HG03378 (cell line): ENCODE results near the gene LBH.
"Not testable (repeated sequence)": the region's sequence is repeated elsewhere in the genome, so short reads cannot be mapped to it uniquely, and the experiment has no call there.

Source experiments
- ATAC-seq: cut with Tn5 transposase; IDR thresholded peaks from one replicate; pipeline ENCODE4 v1.9.1; 2021; ENCODE audit warnings: mild to moderate bottlenecking, moderate library complexity; ENCODE audit not compliant: unreplicated experiment

Gene LBH

DNA sequence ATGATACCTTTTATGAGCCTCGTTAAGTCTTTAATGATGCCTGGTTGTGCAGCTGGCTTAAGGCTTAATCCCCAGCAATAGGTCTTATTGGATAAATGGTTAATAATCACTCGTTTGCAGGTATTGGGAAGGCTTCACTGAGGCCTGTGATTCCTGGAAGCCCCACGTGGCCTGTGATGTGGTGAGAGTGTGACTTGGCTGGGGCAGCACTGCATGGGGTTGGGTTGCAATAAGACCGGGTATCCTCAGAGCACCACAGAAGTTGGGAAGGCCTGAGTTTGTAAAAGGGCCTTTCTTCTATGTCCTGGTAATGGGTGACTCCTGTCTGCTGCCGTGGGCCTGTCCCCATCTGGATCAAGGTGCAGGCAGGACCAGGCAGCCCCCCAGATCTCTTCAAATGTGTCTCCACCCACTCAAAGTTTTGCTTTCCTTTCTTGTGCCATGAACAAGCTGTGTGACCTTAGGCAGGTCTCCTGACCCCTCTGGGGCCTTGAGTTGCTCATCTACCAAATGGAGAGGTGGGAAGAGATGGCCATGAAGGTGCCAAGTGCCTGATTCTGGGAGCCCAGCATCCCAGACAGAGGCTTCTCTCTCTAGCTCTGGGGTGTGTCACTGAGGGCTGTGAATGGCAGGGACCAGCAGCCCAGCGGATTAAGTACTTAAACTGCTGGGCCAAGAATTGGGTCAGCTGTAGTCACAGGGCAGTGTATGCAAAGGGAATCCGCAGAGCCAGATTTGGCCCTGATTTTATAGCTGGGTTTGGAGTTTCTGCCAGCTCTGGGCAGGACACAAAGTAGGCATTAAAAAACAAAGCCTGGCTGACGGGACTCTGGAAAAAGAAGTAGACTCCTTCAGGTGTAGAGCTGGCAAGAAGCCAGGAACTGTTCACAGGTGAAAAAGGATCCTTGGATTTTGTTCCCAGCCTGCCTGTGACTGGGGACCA lies 24.4 kb downstream of the LBH start:
- no peak for ATAC-seq

DNA sequence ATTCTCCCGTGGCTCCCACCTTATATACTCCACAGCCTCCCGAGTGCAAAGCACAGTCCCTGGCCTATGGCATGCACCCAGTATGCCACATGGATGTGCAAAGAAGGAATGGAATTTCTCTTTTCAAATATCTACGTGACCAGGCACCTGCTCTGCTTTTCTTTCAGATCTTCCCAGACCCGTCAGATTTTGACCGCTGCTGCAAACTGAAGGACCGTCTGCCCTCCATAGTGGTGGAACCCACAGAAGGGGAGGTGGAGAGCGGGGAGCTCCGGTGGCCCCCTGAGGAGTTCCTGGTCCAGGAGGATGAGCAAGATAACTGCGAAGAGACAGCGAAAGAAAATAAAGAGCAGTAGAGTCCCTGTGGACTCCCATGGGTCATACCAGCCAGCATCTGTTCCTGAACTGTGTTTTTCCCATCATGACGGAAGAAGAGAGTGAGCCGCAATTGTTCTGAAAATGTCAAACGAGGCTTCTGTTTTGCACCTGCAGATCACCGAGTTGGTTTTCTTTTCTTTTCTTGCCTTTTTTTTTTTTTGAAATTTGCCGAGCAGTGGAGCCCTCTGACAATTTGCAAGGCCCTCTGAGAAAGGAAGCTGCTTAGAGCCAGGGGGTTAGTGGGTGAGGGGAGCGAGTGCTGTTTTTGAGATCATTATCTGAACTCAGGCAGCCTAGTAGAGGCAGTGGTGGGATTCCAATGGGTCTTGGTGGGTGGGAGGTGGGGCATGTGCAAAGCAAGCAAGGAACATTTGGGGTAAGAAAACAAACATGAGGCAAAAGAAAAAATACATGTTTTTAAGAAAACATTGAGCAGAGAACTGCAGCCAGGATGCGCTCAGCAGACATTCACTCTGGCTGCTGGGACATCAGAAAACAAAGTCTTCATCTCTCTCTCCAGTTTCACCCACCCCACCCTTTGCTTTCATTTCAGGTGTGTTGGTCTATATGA lies 26.2 kb downstream of the LBH start:
- ATAC-seq = no peak

DNA sequence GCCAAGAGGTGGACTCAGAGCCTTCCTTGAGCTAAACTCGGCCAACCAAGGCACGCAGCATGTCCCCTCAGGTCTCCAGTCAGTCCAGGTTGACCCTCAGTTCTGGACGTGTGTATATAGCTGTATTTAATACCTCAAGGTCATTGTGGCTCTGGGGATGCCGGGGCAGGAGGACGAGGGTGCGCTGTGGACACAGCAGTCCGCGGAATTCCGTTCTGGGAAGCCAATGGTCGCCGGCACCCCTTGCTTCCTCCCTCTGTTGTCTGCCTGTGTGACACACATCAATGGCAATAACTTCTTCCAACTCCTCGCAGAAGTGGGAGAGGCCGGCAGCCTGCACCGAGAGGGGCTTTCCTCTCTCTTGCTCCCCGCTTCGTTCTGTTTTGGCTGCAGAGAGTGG lies 27.7 kb downstream of the LBH start:
- no peak for ATAC-seq

DNA sequence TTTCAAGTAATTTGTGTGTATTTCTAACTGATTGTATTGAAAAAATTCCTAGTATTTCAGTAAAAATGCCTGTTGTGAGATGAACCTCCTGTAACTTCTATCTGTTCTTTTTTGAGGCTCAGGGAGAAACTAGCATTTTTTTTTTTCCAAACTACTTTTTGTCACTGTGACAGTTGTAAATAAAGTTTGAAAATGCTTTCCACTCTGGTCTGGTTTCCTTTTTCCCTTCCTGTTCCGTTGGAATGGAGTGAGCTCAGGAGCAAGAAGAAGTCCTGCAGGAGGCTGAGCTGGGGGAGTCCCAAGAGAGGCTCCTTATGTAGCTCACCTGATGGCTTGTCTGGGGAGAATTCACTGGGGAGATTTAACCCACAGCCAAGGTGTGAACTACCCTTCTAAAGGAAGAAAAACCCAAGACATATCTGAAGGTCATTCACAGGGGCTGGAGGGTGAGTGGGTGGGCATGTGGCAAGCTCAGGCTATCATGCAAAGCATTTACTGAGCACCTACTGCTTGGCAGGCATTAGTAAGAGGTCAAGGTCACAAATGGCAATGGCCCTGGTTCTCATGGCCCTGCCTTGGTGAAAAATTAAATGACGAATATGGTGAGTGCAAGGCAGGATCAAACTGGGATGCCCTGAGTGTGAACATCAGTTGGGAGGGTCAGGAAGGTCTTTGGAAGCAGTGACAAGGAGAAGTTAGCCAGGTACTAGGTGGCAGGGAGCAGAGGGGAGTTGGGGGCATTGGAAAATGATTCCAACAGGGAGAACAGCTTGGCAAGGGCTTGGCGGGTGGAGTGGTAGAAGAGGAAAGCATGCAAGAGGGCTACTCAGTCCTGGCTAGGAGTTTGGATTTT lies 28.7 kb downstream of the LBH start:
- ATAC-seq = no peak

DNA sequence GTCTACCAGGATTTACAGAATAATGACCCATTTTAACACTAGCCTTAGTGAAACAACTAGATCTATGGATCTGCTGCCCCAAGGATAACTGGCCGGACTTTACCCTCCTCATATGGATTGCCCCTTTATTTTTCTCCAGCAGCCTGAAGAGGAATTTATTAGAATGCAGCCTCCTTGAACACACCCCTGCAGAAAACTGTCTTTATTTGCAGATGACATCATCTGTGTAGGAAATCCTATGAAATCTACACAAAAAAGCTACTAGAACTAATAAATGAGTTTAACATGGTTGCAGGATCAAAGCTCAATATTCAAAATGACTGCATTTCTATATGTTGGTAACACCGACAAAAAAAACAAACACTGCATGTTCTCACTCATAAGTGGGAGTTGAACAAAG lies 29.6 kb downstream of the LBH start:
- no peak for ATAC-seq

DNA sequence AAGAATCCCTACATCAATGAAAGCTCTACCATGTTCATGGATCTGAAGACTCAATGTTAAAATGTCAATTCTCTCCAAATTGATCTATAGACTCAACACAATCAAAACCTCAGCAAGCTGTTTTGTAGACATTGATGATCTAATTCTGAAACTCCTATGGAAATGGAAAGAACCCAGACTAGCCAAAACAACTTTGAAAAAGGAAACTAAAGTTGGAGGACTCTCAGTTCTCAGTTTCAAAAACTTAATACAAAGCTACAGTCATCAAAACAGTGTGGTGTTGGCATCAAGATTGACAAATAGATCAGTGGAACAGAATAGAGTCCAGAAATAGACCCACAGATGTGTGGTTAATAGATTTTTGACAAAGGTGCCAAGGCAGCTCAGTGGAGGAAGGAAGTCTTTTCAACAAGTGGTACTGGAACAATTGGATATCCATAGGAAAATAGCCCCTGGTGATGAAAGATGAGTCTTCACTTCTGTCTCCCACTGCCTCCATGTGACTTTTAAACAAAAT lies 30.4 kb downstream of the LBH start:
- no peak for ATAC-seq

DNA sequence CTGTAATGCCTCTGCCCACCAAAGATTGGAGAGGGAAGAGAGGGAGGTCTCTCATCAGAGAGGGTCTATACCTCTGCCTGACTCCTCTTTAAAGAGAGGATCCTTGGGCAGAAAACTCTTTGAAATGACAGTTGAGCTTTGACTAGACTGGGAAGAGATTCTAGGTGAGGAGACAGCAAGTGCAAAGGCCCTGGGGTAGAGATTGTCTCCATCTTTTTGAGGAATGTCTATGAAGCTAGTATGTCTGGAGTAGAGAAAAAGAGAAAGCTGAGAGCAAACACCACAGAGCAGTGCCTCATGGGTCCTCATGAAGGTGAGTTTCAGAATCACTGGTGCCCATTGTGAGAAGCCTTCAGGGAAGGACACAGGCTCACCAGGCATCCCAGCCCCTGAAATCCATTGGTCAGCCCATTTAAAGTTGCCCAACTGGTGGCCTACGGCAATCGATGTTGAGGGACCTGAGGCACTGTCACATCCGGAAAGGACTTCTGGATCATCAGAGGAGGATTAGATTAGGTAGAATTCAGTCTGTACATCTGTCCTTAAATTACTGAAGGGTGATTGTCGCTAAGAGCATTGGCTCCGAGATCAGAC lies 31.5 kb downstream of the LBH start:
- no peak for ATAC-seq

DNA sequence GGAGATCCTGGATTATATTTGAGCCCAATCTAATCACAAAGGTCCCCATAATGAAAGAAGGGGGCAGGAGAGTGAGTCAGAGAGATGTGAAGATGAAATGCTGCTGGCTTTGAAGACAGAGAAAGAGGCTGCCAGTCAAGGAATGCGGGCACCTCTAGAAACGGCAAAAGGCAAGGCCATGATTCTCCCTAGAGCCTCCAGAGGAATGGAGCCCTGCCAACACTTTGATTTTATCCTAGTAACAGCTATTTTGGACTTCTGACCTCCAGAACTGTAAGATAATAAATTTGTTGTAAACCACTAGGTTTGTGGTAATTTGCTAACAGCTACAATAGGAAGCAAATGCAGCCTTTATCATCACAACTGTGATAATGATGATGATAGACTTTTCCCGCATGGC lies 32.9 kb downstream of the LBH start:
- ATAC-seq = no peak

DNA sequence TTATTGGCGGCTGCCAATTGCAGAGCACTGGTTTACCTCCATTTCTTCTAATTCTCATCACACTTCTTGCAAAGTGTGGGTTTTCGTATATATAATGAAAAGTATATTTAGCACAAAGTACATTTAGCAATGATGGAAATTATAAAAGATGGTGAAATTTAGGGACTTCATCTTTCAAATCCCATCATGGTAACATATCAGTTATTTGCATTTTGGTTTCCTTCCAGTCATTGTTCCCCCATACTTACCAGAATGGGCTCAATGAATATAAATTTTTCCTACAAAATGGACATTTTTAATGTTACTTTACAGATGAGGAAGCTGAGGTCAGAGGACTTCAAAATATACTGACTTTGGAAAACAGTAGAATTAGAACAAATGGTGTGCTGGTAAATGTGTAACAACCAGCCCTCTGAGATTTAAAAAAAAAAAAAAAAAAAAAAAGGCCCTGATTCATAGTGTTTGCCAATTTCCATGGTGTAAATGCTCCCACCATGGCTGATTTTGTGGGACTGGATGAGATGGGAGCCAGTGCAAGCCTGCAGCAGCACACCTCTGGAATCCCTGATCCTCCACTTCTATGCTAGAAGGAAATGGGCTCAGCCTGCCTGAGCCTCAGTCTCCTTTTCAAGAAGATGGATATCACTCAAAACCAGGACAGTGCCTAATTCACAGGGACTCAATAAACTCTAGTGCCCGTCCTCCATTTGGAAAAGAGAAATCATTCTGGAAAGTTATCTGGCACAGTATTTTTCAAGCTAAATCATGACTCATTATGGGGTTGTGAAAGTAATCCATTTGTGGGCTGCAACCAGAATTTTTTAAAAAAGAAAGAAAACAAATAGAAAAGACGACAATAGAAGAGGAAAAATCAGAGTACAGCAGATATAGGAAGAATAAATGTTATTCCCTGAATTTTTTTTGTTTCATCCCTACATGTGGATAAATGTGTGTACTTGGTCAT lies 34.0 kb downstream of the LBH start:
- no peak for ATAC-seq

DNA sequence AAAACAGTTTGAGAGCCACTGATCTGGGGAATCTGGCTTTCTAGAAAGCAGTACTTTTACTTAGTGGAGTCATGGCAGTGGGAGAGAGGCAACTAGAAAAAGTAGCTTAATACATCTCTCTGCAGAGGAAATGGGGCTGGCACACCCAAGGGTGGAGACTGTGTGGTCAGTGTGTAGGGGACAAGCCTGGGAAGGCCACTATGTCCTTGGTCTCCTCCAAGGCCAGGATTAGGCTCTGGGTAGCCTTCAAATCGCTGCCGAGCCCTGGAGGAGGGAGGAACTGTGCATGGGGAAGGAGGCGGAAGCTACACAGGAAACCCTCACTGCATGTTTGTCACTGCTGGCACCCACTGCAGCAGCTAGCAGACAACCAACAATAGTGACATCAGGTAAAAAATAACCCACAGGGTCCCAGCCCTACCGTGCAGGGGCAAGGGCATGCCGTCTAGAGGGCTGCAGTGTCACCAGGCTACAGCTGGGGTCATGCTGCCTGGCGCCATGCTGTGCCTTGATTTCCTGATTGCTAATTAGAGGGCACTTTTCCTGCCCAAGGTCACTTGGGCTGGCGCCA lies 34.8 kb downstream of the LBH start:
- ATAC-seq = peak; percentile 55

DNA sequence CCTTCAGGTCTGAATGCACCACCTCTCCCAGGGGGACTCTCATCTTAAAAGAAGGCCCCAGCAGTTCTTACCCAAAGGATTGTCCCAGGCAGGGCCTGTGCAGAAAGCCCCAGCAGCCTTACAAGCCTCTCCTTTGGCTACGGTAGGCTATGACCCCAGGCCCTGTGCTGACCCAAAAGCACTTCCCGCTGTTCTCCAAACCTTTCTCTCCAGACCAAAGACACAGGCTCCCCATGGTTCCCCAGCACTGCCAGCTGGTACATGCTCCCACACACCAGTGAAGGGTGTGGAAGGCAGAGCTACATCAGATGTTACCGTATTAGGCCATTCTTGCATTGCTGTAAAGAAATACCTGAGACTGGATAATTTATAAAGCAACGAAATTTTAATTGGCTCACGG lies 35.4 kb downstream of the LBH start:
- no peak for ATAC-seq

DNA sequence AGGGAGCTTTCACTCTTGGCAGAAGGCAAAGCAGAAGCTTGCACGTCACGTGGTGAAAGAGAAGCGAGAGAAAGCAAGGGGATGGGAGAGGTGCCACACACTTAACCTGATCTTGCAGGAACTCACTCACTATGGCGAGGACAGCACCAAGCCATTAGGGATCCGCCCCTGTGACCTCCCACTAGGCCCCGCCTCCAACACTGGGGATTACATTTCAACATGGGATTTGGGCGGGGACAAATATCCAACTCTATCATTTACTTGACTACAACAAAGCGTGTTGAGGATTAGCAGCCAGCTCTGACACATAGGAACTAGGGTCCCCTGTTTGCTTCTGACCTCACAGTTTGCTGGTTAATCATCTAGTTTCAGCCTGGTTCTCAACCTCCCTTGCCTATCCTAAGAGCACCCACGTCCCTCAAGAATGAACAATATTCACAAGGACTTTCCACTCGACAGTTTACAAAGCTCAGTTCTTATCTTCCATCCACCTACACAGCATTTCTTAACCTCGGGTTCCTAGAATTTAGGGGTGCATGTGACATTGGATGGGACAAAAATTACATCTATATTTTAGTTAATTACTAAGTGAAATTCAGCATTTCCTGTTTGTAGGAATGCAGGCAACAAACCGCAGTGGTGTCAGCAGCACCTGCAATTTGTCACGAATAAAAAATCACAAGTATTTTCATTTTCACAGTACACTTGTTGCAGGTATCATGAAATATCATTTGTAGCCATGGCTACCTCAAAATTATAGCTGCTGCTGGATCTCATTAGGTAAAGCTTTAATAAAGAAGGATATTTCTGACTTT lies 36.0 kb downstream of the LBH start:
- ATAC-seq = no peak

DNA sequence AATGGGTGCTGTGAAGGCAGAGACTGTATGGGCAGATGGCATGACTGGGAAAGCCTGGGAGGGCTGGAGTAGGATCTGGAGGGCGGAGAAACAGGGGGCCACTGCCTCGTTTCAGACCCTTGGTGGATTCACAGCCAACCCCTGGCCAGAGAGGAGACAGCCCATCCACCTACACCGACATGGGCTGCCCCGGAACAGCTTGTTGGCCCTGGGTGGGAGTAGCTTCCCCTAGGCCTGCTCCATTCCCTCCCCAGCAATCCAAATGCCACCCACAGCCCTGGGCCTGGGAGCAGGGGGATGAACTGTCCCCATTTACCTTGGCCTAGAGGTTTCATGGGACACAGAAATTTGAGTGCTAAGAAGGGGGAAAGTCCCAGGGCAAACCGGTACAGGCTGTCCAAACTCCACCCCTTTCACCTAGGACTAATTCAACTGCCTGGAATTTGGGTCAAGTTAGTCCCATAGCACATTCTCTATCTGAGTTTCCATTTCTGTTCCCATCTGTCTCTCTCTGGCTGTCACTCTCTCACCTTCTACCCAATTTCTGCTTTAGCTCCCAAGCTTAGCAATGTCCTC lies 37.0 kb downstream of the LBH start:
- no peak for ATAC-seq

DNA sequence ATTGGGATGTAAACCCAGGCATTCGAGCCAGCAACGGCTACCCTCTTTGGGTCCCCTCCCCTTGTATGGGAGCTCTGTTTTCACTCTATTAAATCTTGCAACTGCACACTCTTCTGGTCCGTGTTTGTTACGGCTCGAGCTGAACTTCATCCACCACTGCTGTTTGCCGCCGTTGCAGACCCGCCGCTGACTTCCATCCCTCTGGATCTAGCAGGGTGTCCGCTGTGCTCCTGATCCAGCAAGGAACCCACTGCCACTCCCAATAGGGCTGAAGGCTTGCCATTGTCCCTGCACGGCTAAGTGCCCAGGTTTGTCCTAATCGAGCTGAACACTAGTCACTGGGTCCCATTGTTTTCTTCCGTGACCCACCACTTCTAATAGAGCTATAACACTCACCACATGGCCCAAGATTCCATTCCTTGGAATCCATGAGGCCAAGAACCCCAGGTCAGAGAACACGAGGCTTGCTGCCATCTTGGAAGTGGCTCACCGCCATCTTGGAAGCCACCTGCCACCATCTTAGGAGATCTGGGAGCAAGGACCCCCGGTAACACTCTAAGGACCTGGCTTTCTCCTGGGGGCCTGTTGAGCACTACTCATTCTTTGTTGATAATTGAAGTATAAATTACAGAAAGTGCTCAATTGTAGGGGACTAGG lies 37.9 kb downstream of the LBH start:
- not testable (repeated sequence) for ATAC-seq

DNA sequence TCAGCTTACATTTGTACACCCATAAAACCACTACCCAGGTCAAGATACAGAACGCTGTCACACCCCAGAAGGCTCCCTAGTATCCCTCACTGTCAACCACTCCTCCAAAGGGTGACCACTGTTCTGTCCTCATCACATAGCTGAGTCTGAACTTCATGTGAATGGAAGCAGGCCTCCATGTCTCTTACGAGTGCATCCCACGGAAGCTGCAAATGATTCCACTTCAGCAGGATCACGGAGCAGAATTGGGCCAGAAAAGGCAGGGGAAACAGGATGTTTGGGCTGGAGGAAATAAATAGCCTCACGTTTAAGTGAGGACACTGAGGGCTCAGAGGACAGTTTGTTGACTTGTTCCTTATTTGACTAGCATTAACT lies 38.4 kb downstream of the LBH start:
- no peak for ATAC-seq

DNA sequence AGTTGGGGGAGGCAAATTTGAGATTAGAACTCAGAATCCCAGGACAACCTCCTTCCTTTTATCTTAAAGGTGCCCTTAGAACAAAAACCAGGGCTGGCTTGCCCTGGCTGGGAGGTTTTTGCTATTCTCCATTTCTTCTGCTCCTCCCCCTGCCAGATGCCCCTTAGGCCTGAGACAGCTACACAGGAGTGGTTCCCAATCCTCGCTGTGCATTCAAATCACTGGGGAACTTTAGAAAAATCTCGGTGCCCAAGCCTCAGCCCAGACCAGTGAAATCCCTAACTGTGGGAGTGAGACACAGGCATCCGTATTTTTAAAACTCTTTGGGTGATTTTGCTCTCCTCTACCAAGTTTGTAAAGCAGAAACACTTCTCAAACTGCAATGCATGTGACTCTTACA lies 38.8 kb downstream of the LBH start:
- ATAC-seq = no peak

DNA sequence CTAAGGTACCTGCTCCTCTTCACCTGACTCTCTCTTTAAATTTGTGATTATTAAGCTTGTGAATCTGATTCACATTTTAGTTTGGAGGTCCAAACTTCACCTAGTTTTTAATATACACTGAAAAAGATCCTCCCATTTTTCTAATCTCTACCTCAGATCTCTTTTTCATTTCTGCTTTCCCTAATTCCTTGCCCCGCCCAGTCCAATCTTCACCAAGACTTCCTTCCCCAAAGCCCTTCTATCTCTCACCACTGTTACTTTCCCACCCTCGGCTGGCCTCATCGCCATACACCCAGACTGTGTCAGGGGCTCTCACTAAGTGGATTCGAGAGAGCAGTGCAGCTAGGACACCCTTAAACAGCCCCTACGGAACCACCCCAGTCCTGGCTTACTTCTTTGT lies 40.0 kb downstream of the LBH start:
- no peak for ATAC-seq
